Large intestine (tissue), 3 donors: ENCODE data around the gene HEY2. TPM values are rescaled to one million over a fixed set of nuclear protein-coding genes. Genes with fewer than 3 reads are reported as not detected.
"Not testable (repeated sequence)": the region's sequence is repeated elsewhere in the genome, so short reads cannot be mapped to it uniquely, and the experiment has no call there.

Source experiments
- DNase-seq, 2 donors: peaks; one replicate each; pipeline versions ENCODE4 v3.0.0 to v3.0.0-alpha.2; 2013
- H3K27ac ChIP-seq: one replicate; pipeline ENCODE4 v1.5.1; 2013; ENCODE audit warnings: low read length
- H3K27me3 ChIP-seq: 2 replicates; pipeline ENCODE4 v1.6.1; 2013; ENCODE audit warnings: low read length; ENCODE audit not compliant: control insufficient read depth, insufficient read depth
- H3K36me3 ChIP-seq: 2 replicates; pipeline ENCODE4 v1.6.1; 2013; ENCODE audit warnings: low read length; ENCODE audit not compliant: control insufficient read depth, insufficient read depth
- H3K4me1 ChIP-seq: one replicate; pipeline ENCODE4 v1.6.1; 2013; ENCODE audit warnings: low read length; ENCODE audit not compliant: control insufficient read depth, insufficient read depth
- H3K4me3 ChIP-seq: one replicate; pipeline ENCODE4 v1.5.1; 2013; ENCODE audit warnings: low read length
- H3K9me3 ChIP-seq: one replicate; pipeline ENCODE4 v1.6.1; 2013; ENCODE audit warnings: mild to moderate bottlenecking, low read depth, low read length, moderate library complexity; ENCODE audit not compliant: control insufficient read depth
- WGBS: methylation state at CpG from one replicate; pipeline ENCODE4 v1.1.5; 2013; ENCODE audit warnings: low lambda C conversion rate; ENCODE audit not compliant: insufficient coverage; 5-methylcytosine and 5-hydroxymethylcytosine counted together
- polyA plus RNA-seq: library from polyadenylated mRNA; unstranded; fragments of 120-200 nt; gene quantifications from one replicate; pipeline ENCODE4 v1.2.1, GENCODE V29; 2013

Gene HEY2
- polyA plus RNA-seq, 1 donor, result 1.8 TPM

DNA sequence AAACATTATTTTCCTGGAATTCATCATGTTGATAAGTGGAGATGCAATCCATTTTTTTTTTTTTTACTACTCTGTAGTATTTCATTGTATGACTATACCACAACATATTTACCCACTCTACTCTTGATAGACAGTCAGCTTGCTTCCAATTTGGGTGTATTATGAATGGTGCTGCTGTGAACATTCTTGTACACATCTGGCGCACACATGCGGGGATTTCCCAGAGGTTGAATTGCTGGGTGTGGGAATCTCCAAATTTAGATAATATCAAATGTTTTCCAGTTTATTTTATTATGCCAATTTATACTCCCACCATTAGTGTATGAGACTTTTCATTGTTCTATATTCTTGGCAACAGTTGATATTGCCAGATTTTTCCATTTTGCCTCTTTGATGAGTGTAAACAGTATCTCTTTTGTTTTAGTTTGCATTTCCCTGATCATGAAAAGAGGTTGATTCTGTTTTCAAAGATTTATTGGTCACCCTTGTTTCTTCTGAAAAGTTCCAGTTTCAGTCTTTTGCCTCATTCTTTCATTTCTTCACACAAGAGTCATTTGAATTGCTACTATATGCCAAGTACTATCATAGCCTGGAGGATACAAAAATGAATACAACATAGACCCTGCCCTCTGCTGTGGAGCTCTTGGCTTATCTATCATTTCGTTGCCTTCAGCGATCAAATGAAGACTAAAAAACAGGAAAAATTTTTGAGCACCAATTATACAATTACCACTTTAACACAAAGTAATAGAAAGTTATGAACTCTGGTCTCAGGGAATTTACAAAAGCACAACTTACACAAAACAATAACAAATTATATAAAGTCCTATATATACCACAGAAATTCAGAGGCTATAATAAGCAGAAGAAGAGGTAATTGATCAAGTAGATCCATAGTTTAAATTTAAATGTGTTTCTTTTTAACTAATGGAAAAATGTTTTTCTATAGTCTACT, 24.2 kb downstream of the HEY2 start:
- 90% methylated on average over 2 of the region's 4 CpGs for WGBS

DNA sequence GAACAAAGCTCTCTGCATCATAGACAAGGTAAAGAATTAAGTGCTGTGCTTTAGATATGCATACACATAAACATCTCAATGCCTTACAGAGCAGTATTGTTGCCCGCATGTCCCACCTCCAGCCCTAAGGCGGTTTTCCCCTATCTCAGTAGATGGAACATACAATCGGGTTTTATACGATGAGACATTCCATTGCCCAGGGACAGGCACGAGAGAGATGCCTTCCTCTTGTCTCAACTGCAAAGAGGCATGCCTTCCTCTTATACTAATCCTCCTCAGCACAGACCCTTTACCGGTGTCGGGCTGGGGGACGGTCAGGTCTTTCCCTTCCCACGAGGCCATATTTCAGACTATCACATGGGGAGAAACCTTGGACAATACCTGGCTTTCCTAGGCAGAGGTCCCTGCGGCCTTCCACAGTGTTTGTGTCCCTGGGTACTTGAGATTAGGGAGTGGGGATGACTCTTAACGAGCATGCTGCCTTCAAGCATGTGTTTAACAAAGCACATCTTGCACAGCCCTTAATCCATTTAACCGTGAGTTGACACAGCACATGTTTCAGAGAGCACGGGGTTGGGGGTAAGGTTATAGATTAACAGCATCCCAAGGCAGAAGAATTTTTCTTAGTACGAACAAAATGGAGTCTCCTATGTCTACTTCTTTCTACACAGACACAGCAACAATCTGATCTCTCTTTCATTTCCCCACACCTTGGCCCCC, 26.8 kb downstream of the HEY2 start:
- peak overlapping the region; percentile 3 for H3K27ac ChIP-seq
- H3K4me1 ChIP-seq, H3K27me3 ChIP-seq, H3K36me3 ChIP-seq, DNase-seq, H3K4me3 ChIP-seq, H3K9me3 ChIP-seq: not testable (repeated sequence)
- 5% methylated on average over 2 of the region's 14 CpGs for WGBS

More for the DNA sequence above, 24.2 kb downstream of the HEY2 start:
- Histone ChIP-seq H3K4me3 (no peak overlapping the region), H3K27me3 (no peaks in the 10 kb centered on the region), H3K4me1 (peaks cover 7% of the 10 kb centered on the region), H3K27ac (no peak overlapping the region), H3K36me3 (no peaks in the 10 kb centered on the region), H3K9me3 (peaks cover 8% of the 10 kb centered on the region)
- no peak for DNase-seq

DNA sequence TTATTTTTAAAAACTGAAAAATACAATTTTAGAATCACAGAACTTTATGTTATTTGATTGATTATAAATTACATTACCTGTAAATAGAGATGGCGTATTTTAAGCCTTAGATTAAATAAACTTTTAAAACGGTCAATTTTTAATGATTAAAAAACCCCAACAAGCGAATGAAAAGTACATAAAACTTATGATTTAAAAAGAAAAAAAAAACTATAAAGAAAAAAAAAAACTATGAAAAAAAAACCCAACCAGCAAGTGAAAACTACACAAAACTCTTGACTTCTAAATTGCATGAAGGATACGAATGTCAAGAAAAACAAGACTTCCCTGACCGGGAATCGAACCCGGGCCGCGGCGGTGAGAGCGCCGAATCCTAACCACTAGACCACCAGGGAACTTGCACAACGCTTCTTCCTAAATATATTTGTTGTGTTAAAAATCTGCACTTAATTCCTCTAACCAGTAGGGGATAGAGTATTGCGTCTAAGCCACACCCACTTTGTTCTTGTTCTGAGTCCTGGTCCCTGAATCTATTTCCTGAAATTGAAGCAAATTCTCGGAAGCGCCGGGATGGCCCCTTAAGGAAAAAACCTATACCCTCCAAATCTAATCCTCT, 30.6 kb downstream of the HEY2 start:
- DNase-seq, result peak; percentile 90 to 95
- no peaks in the 10 kb centered on the region for H3K9me3 ChIP-seq
- peak overlapping the region; percentile 95 for H3K27ac ChIP-seq
- H3K4me3 ChIP-seq, result peak overlapping the region; percentile 60
- no peaks in the 10 kb centered on the region for H3K36me3 ChIP-seq
- H3K4me1 ChIP-seq, result peaks cover 7% of the 10 kb centered on the region
- WGBS, result 85% methylated on average over 3 of the region's 17 CpGs
- no peaks in the 10 kb centered on the region for H3K27me3 ChIP-seq

DNA sequence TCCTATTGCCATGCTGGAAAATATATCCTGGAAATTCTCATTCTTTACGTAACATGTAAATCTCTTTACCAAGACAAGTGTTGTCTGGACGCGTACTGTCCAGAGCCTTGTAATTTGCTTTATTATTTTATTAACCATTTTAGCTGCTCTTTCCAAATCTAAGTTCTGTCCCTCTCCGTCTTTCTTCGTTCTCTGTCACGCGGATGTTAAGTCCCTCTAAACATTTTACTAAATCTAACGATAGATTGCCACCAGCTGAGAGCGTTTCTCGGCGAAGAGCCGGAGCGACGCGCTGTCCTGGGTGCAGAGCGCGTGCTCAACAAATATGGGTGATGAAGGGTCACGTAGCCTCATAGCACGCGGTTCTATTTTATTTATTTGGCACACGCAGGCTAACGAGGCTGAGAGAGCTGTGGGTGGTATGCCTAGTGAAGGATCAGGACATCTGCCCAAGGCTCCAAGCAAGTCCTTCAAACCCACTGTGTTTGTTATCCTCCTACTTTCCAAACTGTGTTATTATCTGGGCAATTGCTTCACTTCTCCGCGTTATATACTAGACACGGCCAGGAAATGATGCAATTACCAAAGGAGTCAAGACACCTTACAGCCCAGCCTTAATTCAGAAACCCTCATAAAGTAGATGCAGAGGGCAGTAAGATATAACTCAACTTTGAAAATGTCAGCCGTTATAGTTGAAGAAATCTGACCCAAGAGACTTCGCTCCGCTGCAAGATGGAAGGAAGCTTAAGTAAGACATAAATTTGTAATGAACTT, 31.3 kb downstream of the HEY2 start:
- H3K9me3 ChIP-seq, result no peaks in the 10 kb centered on the region
- H3K27me3 ChIP-seq, result no peaks in the 10 kb centered on the region
- peaks cover 7% of the 10 kb centered on the region for H3K4me1 ChIP-seq
- peak overlapping the region; percentile 60 for H3K4me3 ChIP-seq
- H3K27ac ChIP-seq, result peak overlapping the region; percentile 95
- H3K36me3 ChIP-seq, result no peaks in the 10 kb centered on the region
- peak; percentile 60 to 91 for DNase-seq
- WGBS, result 0% methylated on average over 4 of the region's 28 CpGs

DNA sequence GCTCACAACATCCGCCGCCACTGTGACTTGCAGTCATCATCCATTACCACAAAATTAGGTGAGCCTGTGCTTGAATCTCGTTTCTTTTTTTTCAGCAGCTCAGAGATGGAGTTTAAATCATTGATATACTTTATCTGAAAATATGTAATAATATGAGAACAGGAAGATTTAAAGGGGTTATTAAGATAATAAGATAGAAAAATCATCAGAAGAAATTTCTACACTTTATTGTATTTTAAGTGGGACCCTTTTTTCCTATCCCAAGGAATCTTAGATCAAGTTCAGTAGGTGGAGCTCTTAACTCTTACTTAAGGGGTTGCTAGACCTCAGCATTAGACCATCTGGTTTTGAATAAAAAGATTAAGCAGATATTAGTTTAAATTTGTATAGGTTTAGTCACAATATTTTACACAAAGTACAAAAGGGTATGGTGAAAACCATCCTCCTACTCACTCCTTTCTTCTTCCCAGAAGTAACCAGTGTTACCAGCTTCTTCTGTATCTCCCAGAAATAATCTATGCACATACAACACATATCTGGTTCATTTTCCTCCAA, 32.0 kb downstream of the HEY2 start:
- H3K27ac ChIP-seq, result peak overlapping the region; percentile 95
- H3K9me3 ChIP-seq, result no peaks in the 10 kb centered on the region
- H3K4me3 ChIP-seq, result peak overlapping the region; percentile 60
- peaks cover 7% of the 10 kb centered on the region for H3K4me1 ChIP-seq
- H3K27me3 ChIP-seq, result no peaks in the 10 kb centered on the region
- peak in 1 of 2 donors; percentile 24 for DNase-seq
- no peaks in the 10 kb centered on the region for H3K36me3 ChIP-seq
- 0% methylated on average over 2 of the region's 3 CpGs for WGBS

DNA sequence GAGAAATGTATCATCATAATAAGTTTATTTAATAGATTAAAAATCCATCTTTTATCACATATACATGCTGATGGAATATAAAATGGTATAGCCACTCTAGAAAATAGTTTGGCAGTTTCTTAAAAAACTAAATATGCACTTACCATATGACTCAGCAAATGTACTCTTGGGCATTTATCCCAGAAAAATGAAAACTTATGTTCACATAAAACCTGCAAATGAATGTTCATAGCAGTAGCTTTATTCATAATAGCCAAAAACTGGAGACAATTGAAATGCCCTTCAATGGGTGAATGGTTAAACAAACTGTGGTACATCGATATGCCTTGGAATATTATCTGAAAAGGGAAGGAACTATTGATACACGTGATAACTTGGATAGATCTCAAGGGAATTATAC, 34.9 kb downstream of the HEY2 start:
- no peaks in the 10 kb centered on the region for H3K36me3 ChIP-seq

DNA sequence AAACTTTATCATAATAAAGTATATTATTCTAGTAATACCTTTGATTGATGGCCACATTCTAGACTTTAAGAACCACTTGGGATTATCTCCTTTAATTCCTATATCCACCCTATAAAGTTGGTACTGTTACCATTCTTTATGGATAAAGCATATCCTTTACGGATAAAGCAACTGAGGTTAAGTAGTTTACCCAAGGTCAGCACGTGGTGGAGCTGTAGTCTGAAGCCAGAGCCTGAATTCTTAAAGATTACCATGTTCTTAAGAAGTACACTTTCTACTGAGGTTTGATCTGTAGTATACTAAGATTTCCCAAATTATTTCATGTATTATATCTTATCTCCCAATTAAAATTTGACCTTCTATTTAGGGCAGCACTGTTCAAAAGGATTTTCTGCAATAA, 38.4 kb downstream of the HEY2 start:
- Histone ChIP-seq H3K36me3 (no peaks in the 10 kb centered on the region), H3K9me3 (no peaks in the 10 kb centered on the region), H3K27ac (no peak overlapping the region), H3K4me1 (peaks cover 14% of the 10 kb centered on the region), H3K27me3 (no peaks in the 10 kb centered on the region), H3K4me3 (no peak overlapping the region)
- WGBS, result no CpG with 5 or more reads among the region's 2 CpGs
- DNase-seq, result peak in 1 of 2 donors; percentile 44

More for the DNA sequence above, 34.9 kb downstream of the HEY2 start:
- Histone ChIP-seq H3K27ac (no peak overlapping the region), H3K4me1 (peaks cover 6% of the 10 kb centered on the region), H3K27me3 (no peaks in the 10 kb centered on the region), H3K9me3 (no peaks in the 10 kb centered on the region), H3K4me3 (no peak overlapping the region)
- no CpG with 5 or more reads among the region's 2 CpGs for WGBS
- DNase-seq, result no peak

DNA sequence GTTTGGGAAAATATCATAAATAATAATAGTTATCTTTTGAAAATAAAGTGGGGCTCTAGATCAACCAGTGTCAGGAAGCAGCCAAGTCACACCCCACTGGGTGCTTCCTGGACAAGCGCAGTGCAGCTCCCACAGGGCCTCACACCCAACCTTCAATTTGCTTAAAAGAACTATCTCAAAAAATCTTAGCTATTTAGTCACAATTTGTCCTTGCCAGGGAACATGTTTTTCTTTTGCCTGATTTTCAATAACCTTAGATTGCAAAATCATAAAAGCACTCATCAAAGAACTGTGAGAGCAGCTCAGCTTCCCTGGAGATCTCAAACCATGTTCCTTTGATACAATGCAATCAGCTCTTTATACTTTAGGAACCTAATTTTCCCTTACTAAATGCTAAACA, 39.7 kb downstream of the HEY2 start:
- Histone ChIP-seq H3K36me3 (no peaks in the 10 kb centered on the region), H3K27me3 (no peaks in the 10 kb centered on the region), H3K4me3 (no peak overlapping the region), H3K4me1 (peaks cover 14% of the 10 kb centered on the region), H3K9me3 (no peaks in the 10 kb centered on the region), H3K27ac (peak overlapping the region; percentile 97)
- WGBS, result no CpG with 5 or more reads among the region's 1 CpG
- DNase-seq, result no peak

DNA sequence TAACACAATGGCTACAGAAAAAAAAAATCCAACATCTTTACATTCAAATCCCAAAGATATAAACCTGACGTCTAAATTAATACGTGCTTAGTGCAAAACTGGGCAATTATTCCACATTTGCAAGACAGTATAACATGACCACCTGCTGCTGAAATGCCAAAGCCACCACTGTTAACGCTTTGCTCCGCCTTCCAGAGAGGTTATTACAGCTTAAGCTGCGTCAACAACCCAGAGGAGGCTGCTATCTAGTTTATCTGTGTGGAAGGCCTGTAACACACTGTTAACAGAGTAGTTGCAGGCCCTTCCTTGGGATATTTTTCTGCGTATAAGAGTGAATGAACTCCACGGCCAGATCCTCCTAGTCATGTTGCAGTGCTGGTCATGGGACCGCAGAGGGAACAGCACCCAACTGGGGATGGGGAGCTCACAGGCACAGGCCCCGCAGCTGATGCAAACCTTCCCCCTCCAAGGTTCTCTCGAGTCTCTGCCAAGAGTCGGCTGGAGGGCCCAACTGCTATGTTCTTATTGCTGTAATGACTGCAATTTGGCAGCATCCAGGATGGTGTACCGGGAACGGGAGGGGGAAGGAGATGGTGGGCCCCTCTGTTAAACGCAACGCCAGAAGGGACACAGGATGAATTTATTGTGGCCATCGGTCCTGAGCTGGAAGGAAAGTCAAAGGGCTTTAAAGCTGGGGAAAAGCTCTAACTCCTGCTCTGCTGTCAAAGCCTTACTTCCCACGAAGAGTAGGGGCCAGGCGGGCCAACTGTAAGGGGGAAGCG, 40.3 kb downstream of the HEY2 start:
- peak overlapping the region; percentile 91 for H3K4me3 ChIP-seq
- no CpG with 5 or more reads among the region's 19 CpGs for WGBS
- H3K4me1 ChIP-seq, result peaks cover 14% of the 10 kb centered on the region
- peak; percentile 63 to 87 for DNase-seq
- H3K27me3 ChIP-seq, result no peaks in the 10 kb centered on the region
- H3K9me3 ChIP-seq, result no peaks in the 10 kb centered on the region
- H3K36me3 ChIP-seq, result no peaks in the 10 kb centered on the region
- H3K27ac ChIP-seq, result peak overlapping the region; percentile 97
